Stomach (tissue), 4 donors: ENCODE data around the gene MLANA.

Experiments used
- EP300 ChIP-seq: sonication (generic); formaldehyde crosslinking; IDR thresholded peaks from one replicate; pipeline ENCODE4 v1.6.1; 2017; ENCODE audit warnings: antibody characterized with exemption
- POLR2A ChIP-seq, 4 donors: fragments of 450-650 bp; IDR thresholded peaks; one replicate each; pipeline ENCODE4 v1.6.1; 2016; ENCODE audit warnings: antibody characterized with exemption in 4 of 4, control low read depth in 2 of 4, mild to moderate bottlenecking in 1 of 4, moderate library complexity in 1 of 4
- TF ChIP-seq, protein P1 (sequence below), 7 experiments: fragments of 450-650 bp in 4 of 7; fragments of 200-600 bp in 3 of 7; sonication (generic) in 3 of 7; IDR thresholded peaks; one replicate each; pipeline ENCODE4 v1.5.1; 2016 to 2019; ENCODE audit warnings: antibody characterized with exemption in 7 of 7, control low read depth in 2 of 7, mild to moderate bottlenecking in 1 of 7

- TF ChIP-seq, protein P1, sequence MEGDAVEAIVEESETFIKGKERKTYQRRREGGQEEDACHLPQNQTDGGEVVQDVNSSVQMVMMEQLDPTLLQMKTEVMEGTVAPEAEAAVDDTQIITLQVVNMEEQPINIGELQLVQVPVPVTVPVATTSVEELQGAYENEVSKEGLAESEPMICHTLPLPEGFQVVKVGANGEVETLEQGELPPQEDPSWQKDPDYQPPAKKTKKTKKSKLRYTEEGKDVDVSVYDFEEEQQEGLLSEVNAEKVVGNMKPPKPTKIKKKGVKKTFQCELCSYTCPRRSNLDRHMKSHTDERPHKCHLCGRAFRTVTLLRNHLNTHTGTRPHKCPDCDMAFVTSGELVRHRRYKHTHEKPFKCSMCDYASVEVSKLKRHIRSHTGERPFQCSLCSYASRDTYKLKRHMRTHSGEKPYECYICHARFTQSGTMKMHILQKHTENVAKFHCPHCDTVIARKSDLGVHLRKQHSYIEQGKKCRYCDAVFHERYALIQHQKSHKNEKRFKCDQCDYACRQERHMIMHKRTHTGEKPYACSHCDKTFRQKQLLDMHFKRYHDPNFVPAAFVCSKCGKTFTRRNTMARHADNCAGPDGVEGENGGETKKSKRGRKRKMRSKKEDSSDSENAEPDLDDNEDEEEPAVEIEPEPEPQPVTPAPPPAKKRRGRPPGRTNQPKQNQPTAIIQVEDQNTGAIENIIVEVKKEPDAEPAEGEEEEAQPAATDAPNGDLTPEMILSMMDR (IDR thresholded peaks at IDR 0.05) = no peak
- TF ChIP-seq EP300 (no peak), POLR2A (IDR thresholded peaks at IDR 0.05) (no peak)
Observed at GRCh38 chr9:5915438-5915837, 24.7 kb downstream of the MLANA start.
